WTC11 (cell line): ENCODE results near the gene ECM2. TPM values are rescaled to one million over a fixed set of nuclear protein-coding genes. Genes with fewer than 3 reads are reported as not detected.

Source experiments
- ATAC-seq: fragments of 200-7000 bp; cut with Tn5 transposase; 2 replicates; pipeline ENCODE4 v1.10.0; 2021; ENCODE audit warnings: mild to moderate bottlenecking, moderate library complexity
- CTCF ChIA-PET: fragments of 300-600 bp; sonication (Branson Sonifier 250); formaldehyde crosslinking; loops from one replicate; lab custom pipeline; 2021; ENCODE audit warnings: antibody characterized with exemption; lab: Charles Lee
- POLR2A ChIA-PET: fragments of 350-600 bp; sonication (Branson Sonifier 250); formaldehyde crosslinking; loops from one replicate; lab custom pipeline; 2021; ENCODE audit warnings: antibody characterized with exemption; lab: Charles Lee
- DNase-seq: peaks from one replicate; pipeline ENCODE4 v3.0.0; 2021; ENCODE audit warnings: low spot score
- H3K27ac Mint-ChIP-seq: 2 replicates; pipeline ENCODE4 v1.8.0; 2021; ENCODE audit warnings: mixed read lengths
- H3K27me3 Mint-ChIP-seq: 2 replicates; pipeline ENCODE4 v1.8.0; 2021; ENCODE audit warnings: low read depth, mild to moderate bottlenecking, moderate library complexity, mixed read lengths
- H3K36me3 Mint-ChIP-seq: 2 replicates; pipeline ENCODE4 v1.8.0; 2021; ENCODE audit warnings: mixed read lengths
- H3K4me1 Mint-ChIP-seq: 2 replicates; pipeline ENCODE4 v1.8.0; 2022; ENCODE audit warnings: mixed read lengths
- H3K4me3 Mint-ChIP-seq: 2 replicates; pipeline ENCODE4 v1.8.0; 2021; ENCODE audit warnings: mild to moderate bottlenecking, moderate library complexity, mixed read lengths
- H3K9me3 Mint-ChIP-seq: 2 replicates; pipeline ENCODE4 v1.8.0; 2021; ENCODE audit warnings: mixed read lengths
- AFF4 ChIP-seq: sonication (generic); formaldehyde crosslinking; IDR thresholded peaks from 2 replicates; pipeline ENCODE4 v1.8.1; 2023; ENCODE audit warnings: mild to moderate bottlenecking, missing genetic modification reagents, borderline replicate concordance
- CBFB ChIP-seq: sonication (generic); formaldehyde crosslinking; IDR thresholded peaks from 2 replicates; pipeline ENCODE4 v1.8.1; 2022; ENCODE audit warnings: mild to moderate bottlenecking, low read depth, missing genetic modification reagents
- CREM ChIP-seq: sonication (generic); formaldehyde crosslinking; IDR thresholded peaks from 2 replicates; pipeline ENCODE4 v1.8.1; 2022; ENCODE audit warnings: mild to moderate bottlenecking, missing genetic modification reagents, moderate library complexity
- ELF4 ChIP-seq: sonication (generic); formaldehyde crosslinking; IDR thresholded peaks from 2 replicates; pipeline ENCODE4 v1.8.1; 2022; ENCODE audit warnings: low read depth, mild to moderate bottlenecking, moderate library complexity, missing genetic modification reagents
- FOXP1 ChIP-seq: sonication (generic); formaldehyde crosslinking; IDR thresholded peaks from 2 replicates; pipeline ENCODE4 v1.8.0; 2022; ENCODE audit warnings: missing genetic modification reagents, mild to moderate bottlenecking, moderate library complexity, borderline replicate concordance
- NR2C2 ChIP-seq: sonication (generic); formaldehyde crosslinking; IDR thresholded peaks from 2 replicates; pipeline ENCODE4 v1.8.0; 2022; ENCODE audit warnings: mild to moderate bottlenecking, missing genetic modification reagents
- OVOL2 ChIP-seq: fragments of 250-450 bp; sonication (Bioruptor Pico); IDR thresholded peaks from 2 replicates; pipeline ENCODE4 v1.9.0; 2021; ENCODE audit warnings: mild to moderate bottlenecking, borderline replicate concordance
- RELA ChIP-seq: sonication (generic); formaldehyde crosslinking; IDR thresholded peaks from 2 replicates; pipeline ENCODE4 v1.8.1; 2022; ENCODE audit warnings: missing genetic modification reagents, mild to moderate bottlenecking, borderline replicate concordance
- SP1 ChIP-seq: sonication (generic); formaldehyde crosslinking; conservative IDR thresholded peaks from 2 replicates; pipeline ENCODE4 v1.8.1; 2022; ENCODE audit warnings: missing genetic modification reagents
- TCF7 ChIP-seq: sonication (generic); formaldehyde crosslinking; IDR thresholded peaks from 2 replicates; pipeline ENCODE4 v1.8.0; 2022; ENCODE audit warnings: mild to moderate bottlenecking, low read depth, missing genetic modification reagents, moderate library complexity
- TEAD1 ChIP-seq: sonication (generic); formaldehyde crosslinking; IDR thresholded peaks from 2 replicates; pipeline ENCODE4 v1.8.0; 2022; ENCODE audit warnings: mild to moderate bottlenecking, missing genetic modification reagents
- ZNF396 ChIP-seq: fragments of 250-450 bp; sonication (Bioruptor Pico); IDR thresholded peaks from 2 replicates; pipeline ENCODE4 v1.8.0; 2021; ENCODE audit warnings: mild to moderate bottlenecking, moderate library complexity, borderline replicate concordance
- total RNA-seq: library from RNA; stranded (reverse); gene quantifications from 3 replicates; pipeline ENCODE4 v1.2.3, GENCODE V29; 2021
- TF ChIP-seq, protein P1 (sequence below): sonication (generic); formaldehyde crosslinking; IDR thresholded peaks from 2 replicates; pipeline ENCODE4 v1.8.0; 2022; ENCODE audit warnings: mild to moderate bottlenecking, missing genetic modification reagents
- TF ChIP-seq, protein P2 (sequence below): sonication (generic); formaldehyde crosslinking; IDR thresholded peaks from 2 replicates; pipeline ENCODE4 v1.8.0; 2022; ENCODE audit warnings: mild to moderate bottlenecking, missing genetic modification reagents
- TF ChIP-seq, protein P3 (sequence below): sonication (generic); formaldehyde crosslinking; IDR thresholded peaks from 2 replicates; pipeline ENCODE4 v1.8.0; 2022; ENCODE audit warnings: missing genetic modification reagents
- TF ChIP-seq, protein P4 (sequence below): fragments of 250-450 bp; sonication (Bioruptor Pico); IDR thresholded peaks from 2 replicates; pipeline ENCODE4 v2.1.2; 2022; ENCODE audit warnings: mild to moderate bottlenecking, moderate library complexity

ECM2 gene
- total RNA-seq, 1 experiment from 2014 or later, result not detected

DNA sequence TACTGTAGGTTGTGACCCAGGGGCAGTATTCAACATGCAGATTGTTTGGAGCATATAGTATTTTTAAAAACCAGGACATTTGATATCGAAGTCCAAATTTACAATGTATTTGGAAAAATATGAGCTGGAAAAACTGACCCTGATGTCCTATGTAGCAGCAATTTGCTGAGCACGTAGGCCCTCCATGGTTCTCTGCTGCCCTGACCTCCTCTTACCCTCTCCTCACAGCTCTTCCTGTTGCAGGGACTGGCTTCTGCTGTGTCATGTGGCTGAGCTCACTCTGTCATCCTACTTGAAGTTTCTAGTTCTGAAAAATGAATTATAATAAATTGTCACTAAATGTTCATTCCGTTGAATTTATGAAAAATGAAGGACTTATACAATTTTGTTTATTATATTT is 49.4 kb downstream of the ECM2 start:
- no peak overlapping the region for H3K27ac Mint-ChIP-seq
- ChIA-PET CTCF (interaction anchor here (0.7 kb wide), 2 partner anchors 17 to 340 kb away, joined by 3 read pairs; no protein-coding TSS in a partner anchor), POLR2A (interaction anchor here (0.6 kb wide), 1 partner anchor 135 kb away, joined by 6 read pairs; no protein-coding TSS in a partner anchor)
- peaks cover under 1% of the 10 kb centered on the region; the same call in 1 of the 2 replicates for H3K4me1 Mint-ChIP-seq
- ATAC-seq, result no peak
- TF ChIP-seq FOXP1 (CRISPR knock-in tag), result no peak
- TF ChIP-seq CBFB (CRISPR knock-in tag), result no peak
- no peak for TF ChIP-seq ELF4
- TF ChIP-seq, protein P1, sequence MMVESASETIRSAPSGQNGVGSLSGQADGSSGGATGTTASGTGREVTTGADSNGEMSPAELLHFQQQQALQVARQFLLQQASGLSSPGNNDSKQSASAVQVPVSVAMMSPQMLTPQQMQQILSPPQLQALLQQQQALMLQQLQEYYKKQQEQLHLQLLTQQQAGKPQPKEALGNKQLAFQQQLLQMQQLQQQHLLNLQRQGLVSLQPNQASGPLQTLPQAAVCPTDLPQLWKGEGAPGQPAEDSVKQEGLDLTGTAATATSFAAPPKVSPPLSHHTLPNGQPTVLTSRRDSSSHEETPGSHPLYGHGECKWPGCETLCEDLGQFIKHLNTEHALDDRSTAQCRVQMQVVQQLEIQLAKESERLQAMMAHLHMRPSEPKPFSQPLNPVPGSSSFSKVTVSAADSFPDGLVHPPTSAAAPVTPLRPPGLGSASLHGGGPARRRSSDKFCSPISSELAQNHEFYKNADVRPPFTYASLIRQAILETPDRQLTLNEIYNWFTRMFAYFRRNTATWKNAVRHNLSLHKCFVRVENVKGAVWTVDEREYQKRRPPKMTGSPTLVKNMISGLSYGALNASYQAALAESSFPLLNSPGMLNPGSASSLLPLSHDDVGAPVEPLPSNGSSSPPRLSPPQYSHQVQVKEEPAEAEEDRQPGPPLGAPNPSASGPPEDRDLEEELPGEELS (CRISPR knock-in tag), result no peak
- TF ChIP-seq TCF7 (CRISPR knock-in tag), result no peak
- TF ChIP-seq, protein P2, sequence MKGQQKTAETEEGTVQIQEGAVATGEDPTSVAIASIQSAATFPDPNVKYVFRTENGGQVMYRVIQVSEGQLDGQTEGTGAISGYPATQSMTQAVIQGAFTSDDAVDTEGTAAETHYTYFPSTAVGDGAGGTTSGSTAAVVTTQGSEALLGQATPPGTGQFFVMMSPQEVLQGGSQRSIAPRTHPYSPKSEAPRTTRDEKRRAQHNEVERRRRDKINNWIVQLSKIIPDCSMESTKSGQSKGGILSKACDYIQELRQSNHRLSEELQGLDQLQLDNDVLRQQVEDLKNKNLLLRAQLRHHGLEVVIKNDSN (CRISPR knock-in tag), result no peak
- TF ChIP-seq ZNF396 (CRISPR knock-in tag), result no peak
- no peak for TF ChIP-seq CREM
- TF ChIP-seq SP1 (CRISPR knock-in tag), result no peak
- TF ChIP-seq, protein P3, sequence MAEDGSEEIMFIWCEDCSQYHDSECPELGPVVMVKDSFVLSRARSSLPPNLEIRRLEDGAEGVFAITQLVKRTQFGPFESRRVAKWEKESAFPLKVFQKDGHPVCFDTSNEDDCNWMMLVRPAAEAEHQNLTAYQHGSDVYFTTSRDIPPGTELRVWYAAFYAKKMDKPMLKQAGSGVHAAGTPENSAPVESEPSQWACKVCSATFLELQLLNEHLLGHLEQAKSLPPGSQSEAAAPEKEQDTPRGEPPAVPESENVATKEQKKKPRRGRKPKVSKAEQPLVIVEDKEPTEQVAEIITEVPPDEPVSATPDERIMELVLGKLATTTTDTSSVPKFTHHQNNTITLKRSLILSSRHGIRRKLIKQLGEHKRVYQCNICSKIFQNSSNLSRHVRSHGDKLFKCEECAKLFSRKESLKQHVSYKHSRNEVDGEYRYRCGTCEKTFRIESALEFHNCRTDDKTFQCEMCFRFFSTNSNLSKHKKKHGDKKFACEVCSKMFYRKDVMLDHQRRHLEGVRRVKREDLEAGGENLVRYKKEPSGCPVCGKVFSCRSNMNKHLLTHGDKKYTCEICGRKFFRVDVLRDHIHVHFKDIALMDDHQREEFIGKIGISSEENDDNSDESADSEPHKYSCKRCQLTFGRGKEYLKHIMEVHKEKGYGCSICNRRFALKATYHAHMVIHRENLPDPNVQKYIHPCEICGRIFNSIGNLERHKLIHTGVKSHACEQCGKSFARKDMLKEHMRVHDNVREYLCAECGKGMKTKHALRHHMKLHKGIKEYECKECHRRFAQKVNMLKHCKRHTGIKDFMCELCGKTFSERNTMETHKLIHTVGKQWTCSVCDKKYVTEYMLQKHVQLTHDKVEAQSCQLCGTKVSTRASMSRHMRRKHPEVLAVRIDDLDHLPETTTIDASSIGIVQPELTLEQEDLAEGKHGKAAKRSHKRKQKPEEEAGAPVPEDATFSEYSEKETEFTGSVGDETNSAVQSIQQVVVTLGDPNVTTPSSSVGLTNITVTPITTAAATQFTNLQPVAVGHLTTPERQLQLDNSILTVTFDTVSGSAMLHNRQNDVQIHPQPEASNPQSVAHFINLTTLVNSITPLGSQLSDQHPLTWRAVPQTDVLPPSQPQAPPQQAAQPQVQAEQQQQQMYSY (CRISPR knock-in tag), result no peak
- TF ChIP-seq OVOL2, result no peak
- TF ChIP-seq AFF4 (CRISPR knock-in tag), result no peak
- no peak for TF ChIP-seq NR2C2
- TF ChIP-seq, protein P4, sequence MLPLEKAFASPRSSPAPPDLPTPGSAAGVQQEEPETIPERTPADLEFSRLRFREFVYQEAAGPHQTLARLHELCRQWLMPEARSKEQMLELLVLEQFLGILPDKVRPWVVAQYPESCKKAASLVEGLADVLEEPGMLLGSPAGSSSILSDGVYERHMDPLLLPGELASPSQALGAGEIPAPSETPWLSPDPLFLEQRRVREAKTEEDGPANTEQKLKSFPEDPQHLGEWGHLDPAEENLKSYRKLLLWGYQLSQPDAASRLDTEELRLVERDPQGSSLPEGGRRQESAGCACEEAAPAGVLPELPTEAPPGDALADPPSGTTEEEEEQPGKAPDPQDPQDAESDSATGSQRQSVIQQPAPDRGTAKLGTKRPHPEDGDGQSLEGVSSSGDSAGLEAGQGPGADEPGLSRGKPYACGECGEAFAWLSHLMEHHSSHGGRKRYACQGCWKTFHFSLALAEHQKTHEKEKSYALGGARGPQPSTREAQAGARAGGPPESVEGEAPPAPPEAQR (CRISPR knock-in tag), result no peak
- no peak for TF ChIP-seq RELA (CRISPR knock-in tag)
- TF ChIP-seq TEAD1 (CRISPR knock-in tag), result no peak
- H3K4me3 Mint-ChIP-seq, result no peak overlapping the region
- DNase-seq, result no peak
- H3K9me3 Mint-ChIP-seq, result no peaks in the 10 kb centered on the region
- no peaks in the 10 kb centered on the region for H3K27me3 Mint-ChIP-seq
- no peaks in the 10 kb centered on the region for H3K36me3 Mint-ChIP-seq
